ENCODE results near the gene PIK3CB. TPM values are rescaled to one million over a fixed set of nuclear protein-coding genes. Genes with fewer than 3 reads are reported as not detected.

The PIK3CB gene
- total and polyA plus RNA-seq, 10 of the 15 experiments (the other 5 are each of a cell fraction or from before 2014, with no cell fraction given), result 5.0 to 18.4 (median 10.4) TPM

DNA sequence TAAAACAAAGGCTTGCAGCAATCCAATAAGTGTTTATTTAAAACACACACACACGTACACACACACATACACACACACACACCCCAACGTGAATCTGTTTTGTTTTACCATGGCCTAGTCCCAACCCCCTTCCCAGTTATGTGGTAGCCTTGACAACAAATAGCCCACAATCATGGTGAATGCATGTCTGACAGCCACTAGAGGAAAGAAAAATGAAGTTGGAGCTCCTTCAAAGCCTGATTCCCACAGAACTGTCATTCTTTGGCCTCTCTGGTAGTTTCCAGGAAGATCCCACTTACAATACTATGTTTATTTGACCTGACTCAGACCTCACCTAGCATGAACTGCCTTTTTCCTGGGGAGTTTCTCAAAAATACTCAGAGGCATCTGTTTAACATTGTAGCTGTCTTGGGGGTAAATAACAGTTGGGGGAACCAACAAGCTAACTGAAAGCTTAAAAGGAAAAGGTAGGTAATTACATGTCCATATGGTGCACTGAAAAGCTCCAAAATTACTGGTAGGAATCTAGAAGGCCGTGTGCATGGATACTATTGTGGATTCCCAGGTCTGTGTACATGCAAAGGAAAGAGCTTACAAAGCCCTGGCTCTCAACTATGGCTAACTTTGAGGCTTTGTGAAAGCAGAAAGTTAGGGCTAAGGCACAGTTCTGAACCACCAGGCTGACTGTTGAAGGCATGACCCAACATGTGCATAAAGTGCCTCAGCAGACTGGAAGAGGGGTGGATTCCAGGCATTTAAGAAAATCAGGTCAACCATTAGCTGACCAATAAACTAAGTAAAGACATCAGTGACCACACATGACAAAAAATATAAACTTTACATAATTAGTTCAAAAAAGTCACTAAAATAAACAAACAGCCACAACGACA lies 160.8 kb downstream of the PIK3CB start:
- BruUV-seq (replicated peaks), result no TSS peak
- in situ Hi-C loops (cut with MboI) (no loop called here), intact Hi-C loops (cut with micrococcal nuclease; ENCODE audit: unreplicated experiment) (no loop called here)
- POLR2A ChIA-PET, result interaction anchor here (0.8 kb wide), 1 partner anchor 12 kb away, joined by 3 read pairs; no protein-coding TSS in a partner anchor
- RAD21 ChIA-PET (ENCODE audit: unreplicated experiment), result interaction anchor here (0.9 kb wide), 1 partner anchor 161 kb away, joined by 3 read pairs; no protein-coding TSS in a partner anchor
- SMC1A ChIA-PET (ENCODE audit: uncharacterized antibody, unreplicated experiment), result interaction anchor here (0.6 to 1.4 kb wide), 2 partner anchors 16 to 27 kb away, joined by 3 read pairs; no protein-coding TSS in a partner anchor
- H3K27me3 ChIP-seq (replicated peaks in 1 of 2; ENCODE audit: control insufficient read depth in 2 of 2, insufficient read depth in 2 of 2, low read length in 1 of 2), result no peaks in the 10 kb centered on the region
- H3K4me2 ChIP-seq (ENCODE audit: control insufficient read depth, insufficient read depth), result no peak overlapping the region
- H3K4me1 ChIP-seq (ENCODE audit: control insufficient read depth, insufficient read depth, low read length), result no peaks in the 10 kb centered on the region
- no peak for DNase-seq (ENCODE audit: low read depth, low spot score)
- peak; percentile 52 for FAIRE-seq
- no peaks in the 10 kb centered on the region for H4K20me1 ChIP-seq (ENCODE audit: control insufficient read depth, insufficient read depth)
- H3K27ac ChIP-seq (ENCODE audit: control insufficient read depth, insufficient read depth), result no peak overlapping the region
- no peak for ATAC-seq
- H3K9ac ChIP-seq (ENCODE audit: control insufficient read depth, insufficient read depth, low read length), result no peak overlapping the region
- no peaks in the 10 kb centered on the region for H3K79me2 ChIP-seq (ENCODE audit: control insufficient read depth, insufficient read depth, low read length)
- no peak overlapping the region for H2AFZ ChIP-seq (ENCODE audit: control insufficient read depth, low read depth, low read length)
- CTCF ChIA-PET, result interaction anchor here (1.4 to 2.0 kb wide), 2 partner anchors 195 to 249 kb away, joined by 4 to 5 read pairs; no protein-coding TSS in a partner anchor
- TF ChIP-seq TCF3 (IDR thresholded peaks at IDR 0.05; ENCODE audit: borderline replicate concordance, insufficient read depth, low read depth, low read length) (no peak), ATF7 (IDR thresholded peaks at IDR 0.05; ENCODE audit: low read depth) (no peak), EED (IDR thresholded peaks at IDR 0.05; ENCODE audit: low read depth) (no peak), NR2C1 (IDR thresholded peaks at IDR 0.05) (no peak)
- TF ChIP-seq, protein P1, sequence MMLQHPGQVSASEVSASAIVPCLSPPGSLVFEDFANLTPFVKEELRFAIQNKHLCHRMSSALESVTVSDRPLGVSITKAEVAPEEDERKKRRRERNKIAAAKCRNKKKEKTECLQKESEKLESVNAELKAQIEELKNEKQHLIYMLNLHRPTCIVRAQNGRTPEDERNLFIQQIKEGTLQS (IDR thresholded peaks at IDR 0.05; ENCODE audit: borderline replicate concordance, extremely low read depth, low read depth, low read length), result no peak
- TF ChIP-seq, protein P2, sequence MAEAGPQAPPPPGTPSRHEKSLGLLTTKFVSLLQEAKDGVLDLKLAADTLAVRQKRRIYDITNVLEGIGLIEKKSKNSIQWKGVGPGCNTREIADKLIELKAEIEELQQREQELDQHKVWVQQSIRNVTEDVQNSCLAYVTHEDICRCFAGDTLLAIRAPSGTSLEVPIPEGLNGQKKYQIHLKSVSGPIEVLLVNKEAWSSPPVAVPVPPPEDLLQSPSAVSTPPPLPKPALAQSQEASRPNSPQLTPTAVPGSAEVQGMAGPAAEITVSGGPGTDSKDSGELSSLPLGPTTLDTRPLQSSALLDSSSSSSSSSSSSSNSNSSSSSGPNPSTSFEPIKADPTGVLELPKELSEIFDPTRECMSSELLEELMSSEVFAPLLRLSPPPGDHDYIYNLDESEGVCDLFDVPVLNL (IDR thresholded peaks at IDR 0.05; ENCODE audit: low read depth, low read length), result no peak
- WGBS (ENCODE audit: insufficient coverage, insufficient replicate concordance, low lambda C conversion rate, missing lambda C conversion rate), result 95% methylated on average over 4 of the region's 4 CpGs
- H3K4me3 ChIP-seq, result no peak overlapping the region
- no peaks in the 10 kb centered on the region; a peak in 1 of 4 replicates for H3K36me3 ChIP-seq (ENCODE audit: control insufficient read depth in 2 of 2, insufficient read depth in 2 of 2, low read length in 1 of 2)
- peaks cover 8% of the 10 kb centered on the region for H3K9me3 ChIP-seq (replicated peaks; ENCODE audit: control insufficient read depth, insufficient read depth, low read length)
